OCI-LY7 (cell line): Measurements from ENCODE around the gene GADD45GIP1. TPM values are rescaled to one million over a fixed set of nuclear protein-coding genes. Genes with fewer than 3 reads are reported as not detected.
"Not testable (repeated sequence)": the region's sequence is repeated elsewhere in the genome, so short reads cannot be mapped to it uniquely, and the experiment has no call there.

ENCODE experiments used
- BruUV-seq: library from RNA; stranded (reverse); fragments of 400-500 nt; replicated peaks from 2 replicates; lab custom pipeline; 2021; lab: Mats Ljungman, UMichigan
- CTCF ChIA-PET: fragments of 300-600 bp; sonication (Branson Sonifier 250); formaldehyde crosslinking; loops from one replicate; lab custom pipeline; 2022; ENCODE audit warnings: antibody characterized with exemption; ENCODE audit not compliant: unreplicated experiment; lab: Charles Lee
- POLR2A ChIA-PET: fragments of 300-600 bp; sonication (Branson Sonifier 250); formaldehyde crosslinking; loops from one replicate; lab custom pipeline; 2022; ENCODE audit warnings: antibody characterized with exemption; lab: Charles Lee
- DNase-seq: peaks from one replicate; pipeline ENCODE4 v3.0.0-alpha.2; 2015; ENCODE audit warnings: low spot score
- H2AFZ ChIP-seq: fragments of 200-600 bp; sonication (generic), shearing (Covaris generic); 2 replicates; pipeline ENCODE4 v1.6.1; 2014; ENCODE audit warnings: mild to moderate bottlenecking, antibody characterized with exemption, low read length, moderate library complexity
- H3K27ac ChIP-seq: fragments of 200-600 bp; sonication (generic); 2 replicates; pipeline ENCODE4 v1.5.1; 2014; ENCODE audit warnings: mixed run types, low read depth, mild to moderate bottlenecking, moderate library complexity, low read length, inconsistent platforms; ENCODE audit not compliant: poor library complexity, severe bottlenecking
- H3K36me3 ChIP-seq: fragments of 200-600 bp; sonication (generic); 2 replicates; pipeline ENCODE4 v1.6.1; 2014; ENCODE audit warnings: mild to moderate bottlenecking, antibody characterized with exemption, low read length, moderate library complexity, mixed read lengths; ENCODE audit not compliant: insufficient read depth
- H3K4me1 ChIP-seq: fragments of 200-600 bp; sonication (generic); 2 replicates; pipeline ENCODE4 v1.5.1; 2014; ENCODE audit warnings: mild to moderate bottlenecking, low read length; ENCODE audit not compliant: insufficient read depth, poor library complexity, severe bottlenecking
- H3K4me2 ChIP-seq: fragments of 200-600 bp; sonication (generic); 2 replicates; pipeline ENCODE4 v1.6.1; 2014; ENCODE audit warnings: mild to moderate bottlenecking, low read length
- H3K4me3 ChIP-seq: fragments of 200-600 bp; sonication (generic); 2 replicates; pipeline ENCODE4 v1.5.1; 2014; ENCODE audit warnings: mild to moderate bottlenecking, low read depth, low read length; ENCODE audit not compliant: poor library complexity, severe bottlenecking
- H3K79me2 ChIP-seq: fragments of 200-600 bp; sonication (generic); 2 replicates; pipeline ENCODE4 v1.6.1; 2016; ENCODE audit warnings: low read depth, mild to moderate bottlenecking, low read length, moderate library complexity, mixed read lengths; ENCODE audit not compliant: insufficient read depth
- H3K9me2 ChIP-seq: fragments of 200-600 bp; sonication (generic); 2 replicates; pipeline ENCODE4 v1.6.1; 2016; ENCODE audit warnings: mild to moderate bottlenecking, low read length, mixed read lengths; ENCODE audit not compliant: insufficient read depth
- H3K9me3 ChIP-seq: fragments of 200-600 bp; sonication (generic); 2 replicates; pipeline ENCODE4 v1.6.1; 2014; ENCODE audit warnings: mild to moderate bottlenecking, mixed run types, low read length, mixed read lengths
- H4K20me1 ChIP-seq: fragments of 200-600 bp; sonication (generic); 2 replicates; pipeline ENCODE4 v1.6.1; 2014; ENCODE audit warnings: mild to moderate bottlenecking, antibody characterized with exemption, low read length, moderate library complexity, mixed read lengths; ENCODE audit not compliant: insufficient read depth
- EZH2phosphoT487 ChIP-seq: fragments of 200-600 bp; sonication (generic); IDR thresholded peaks from 2 replicates; pipeline ENCODE4 v1.6.1; 2018; ENCODE audit warnings: low read depth, borderline replicate concordance, mild to moderate bottlenecking, mixed run types, antibody characterized with exemption, low read length, moderate library complexity, mixed read lengths
- intact Hi-C: fragments of 100-400 bp; cut with micrococcal nuclease; formaldehyde crosslinking; loops from one replicate; pipeline ENCODE4 v1.10.0; 2022; ENCODE audit not compliant: unreplicated experiment
- total RNA-seq, 2 experiments: library from RNA; depleted of rRNA in 1 of 2; stranded (reverse); fragments of >200 nt in 1 of 2; shearing (Covaris generic) in 1 of 2; gene quantifications; 2 replicates each; pipeline ENCODE4 v1.2.3, GENCODE V29; 2014 to 2022
- TF ChIP-seq, protein P1 (sequence below): fragments of 200-600 bp; sonication (generic); conservative IDR thresholded peaks from 2 replicates; pipeline ENCODE4 v1.5.1; 2014; ENCODE audit warnings: mild to moderate bottlenecking, antibody characterized with exemption, low read length, moderate library complexity, mixed read lengths

The GADD45GIP1 gene
- total RNA-seq, 2 experiments from 2014 or later: 29.5 to 32.4 TPM

- ChIA-PET POLR2A (interaction anchor here (0.6 kb wide), 1 partner anchor 16 kb away, joined by 5 read pairs; no protein-coding TSS in a partner anchor), CTCF (interaction anchor here (0.6 kb wide), 2 partner anchors 11 to 188 kb away, joined by 3 to 4 read pairs; no protein-coding TSS in a partner anchor)
- peaks cover 35% of the 10 kb centered on the region; the same call in 1 of the 2 replicates for H3K79me2 ChIP-seq
- H2AFZ ChIP-seq: no peak overlapping the region
- peaks cover 70% of the 10 kb centered on the region for H3K36me3 ChIP-seq
- peaks cover 38% of the 10 kb centered on the region for H3K4me1 ChIP-seq
- H3K9me3 ChIP-seq: no peaks in the 10 kb centered on the region
- H3K9me2 ChIP-seq: no peaks in the 10 kb centered on the region
- H3K4me3 ChIP-seq: no peak overlapping the region
- H4K20me1 ChIP-seq: no peaks in the 10 kb centered on the region
- TF ChIP-seq, protein P1, sequence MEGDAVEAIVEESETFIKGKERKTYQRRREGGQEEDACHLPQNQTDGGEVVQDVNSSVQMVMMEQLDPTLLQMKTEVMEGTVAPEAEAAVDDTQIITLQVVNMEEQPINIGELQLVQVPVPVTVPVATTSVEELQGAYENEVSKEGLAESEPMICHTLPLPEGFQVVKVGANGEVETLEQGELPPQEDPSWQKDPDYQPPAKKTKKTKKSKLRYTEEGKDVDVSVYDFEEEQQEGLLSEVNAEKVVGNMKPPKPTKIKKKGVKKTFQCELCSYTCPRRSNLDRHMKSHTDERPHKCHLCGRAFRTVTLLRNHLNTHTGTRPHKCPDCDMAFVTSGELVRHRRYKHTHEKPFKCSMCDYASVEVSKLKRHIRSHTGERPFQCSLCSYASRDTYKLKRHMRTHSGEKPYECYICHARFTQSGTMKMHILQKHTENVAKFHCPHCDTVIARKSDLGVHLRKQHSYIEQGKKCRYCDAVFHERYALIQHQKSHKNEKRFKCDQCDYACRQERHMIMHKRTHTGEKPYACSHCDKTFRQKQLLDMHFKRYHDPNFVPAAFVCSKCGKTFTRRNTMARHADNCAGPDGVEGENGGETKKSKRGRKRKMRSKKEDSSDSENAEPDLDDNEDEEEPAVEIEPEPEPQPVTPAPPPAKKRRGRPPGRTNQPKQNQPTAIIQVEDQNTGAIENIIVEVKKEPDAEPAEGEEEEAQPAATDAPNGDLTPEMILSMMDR: no peak
- H3K27ac ChIP-seq: peak overlapping the region; percentile 84
- no peak for DNase-seq
- TSS peak; percentile 96 for BruUV-seq
- peak overlapping the region; percentile 56 for H3K4me2 ChIP-seq
- intact Hi-C loops: no loop called here
Measured at GRCh38 chr19:12953138-12953798, 3.8 kb downstream of the GADD45GIP1 start.

DNA sequence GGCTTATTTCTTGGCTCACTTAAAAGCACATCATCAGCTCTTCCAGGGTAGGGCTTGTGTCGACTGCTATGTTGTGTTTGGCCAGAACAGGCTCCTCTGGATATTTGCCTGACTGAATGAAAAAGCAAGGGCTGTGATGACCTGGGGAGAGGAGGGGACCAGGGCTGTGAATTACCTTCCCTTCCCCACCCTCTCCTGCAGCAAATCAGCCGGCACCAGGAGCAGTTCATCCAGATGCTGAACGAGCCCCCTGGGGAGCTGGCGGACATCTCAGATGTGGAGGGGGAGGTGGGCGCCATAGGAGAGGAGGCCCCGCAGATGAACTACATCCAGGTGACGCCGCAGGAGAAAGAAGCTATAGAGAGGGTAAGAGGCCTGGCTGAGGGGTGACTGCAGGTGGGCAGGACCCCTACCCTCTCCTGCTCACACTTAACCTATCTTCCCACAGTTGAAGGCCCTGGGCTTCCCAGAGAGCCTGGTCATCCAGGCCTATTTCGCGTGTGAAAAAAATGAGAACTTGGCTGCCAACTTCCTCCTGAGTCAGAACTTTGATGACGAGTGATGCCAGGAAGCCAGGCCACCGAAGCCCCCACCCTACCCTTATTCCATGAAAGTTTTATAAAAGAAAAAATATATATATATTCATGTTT is 4.4 kb downstream of the GADD45GIP1 start:
- no TSS peak for BruUV-seq

DNA sequence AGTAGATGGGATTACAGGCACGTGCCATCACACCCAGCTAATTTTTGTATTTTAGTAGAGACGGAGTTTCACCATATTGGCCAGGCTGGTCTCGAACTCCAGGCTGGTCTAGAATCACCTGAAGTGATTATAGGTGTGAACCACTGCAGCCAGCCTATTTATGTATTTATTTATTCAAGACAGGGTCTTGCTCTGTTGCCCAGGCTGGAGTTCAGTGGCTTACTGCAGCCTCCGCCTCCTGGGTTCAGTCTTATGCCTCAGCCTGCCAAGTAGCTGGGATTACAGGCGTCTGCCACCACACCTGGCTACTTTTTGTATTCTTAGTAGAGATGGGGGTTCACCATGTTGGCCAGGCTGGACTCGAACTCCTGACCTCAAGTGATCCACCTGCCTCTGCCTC is 5.0 kb downstream of the GADD45GIP1 start:
- BruUV-seq, CTCF ChIA-PET, POLR2A ChIA-PET: not testable (repeated sequence)

More for the DNA sequence above, 4.4 kb downstream of the GADD45GIP1 start:
- Histone ChIP-seq H4K20me1 (no peaks in the 10 kb centered on the region), H3K9me3 (no peaks in the 10 kb centered on the region), H3K36me3 (peaks cover 77% of the 10 kb centered on the region), H3K4me3 (no peak overlapping the region), H3K79me2 (peaks cover 34% of the 10 kb centered on the region; the same call in 1 of the 2 replicates), H3K4me2 (no peak overlapping the region), H3K9me2 (no peaks in the 10 kb centered on the region), H2AFZ (no peak overlapping the region), H3K27ac (no peak overlapping the region), H3K4me1 (peaks cover 36% of the 10 kb centered on the region)
- ChIA-PET CTCF (interaction anchor here (0.6 kb wide), 2 partner anchors 10 to 188 kb away, joined by 3 to 4 read pairs; no protein-coding TSS in a partner anchor), POLR2A (interaction anchor here (0.6 kb wide), 1 partner anchor 15 kb away, joined by 5 read pairs; no protein-coding TSS in a partner anchor)
- TF ChIP-seq, protein P1: no peak
- TF ChIP-seq EZH2phosphoT487: no peak
- no peak for DNase-seq
- intact Hi-C loops: no loop called here

More for the DNA sequence above, 5.0 kb downstream of the GADD45GIP1 start:
- H2AFZ ChIP-seq, DNase-seq, H4K20me1 ChIP-seq, intact Hi-C loops, H3K27ac ChIP-seq, H3K4me2 ChIP-seq, H3K9me2 ChIP-seq, H3K4me3 ChIP-seq, H3K9me3 ChIP-seq: not testable (repeated sequence)
- Histone ChIP-seq H3K4me1 (peaks cover 39% of the 10 kb centered on the region), H3K36me3 (peaks cover 83% of the 10 kb centered on the region), H3K79me2 (peaks cover 34% of the 10 kb centered on the region)
